Measurements from ENCODE around the gene DLG2.

DLG2 gene

GRCh38 chr11:83493917-83494316 lies 2133.2 kb downstream of the DLG2 start:
- Histone ChIP-seq H3K9me3 (ENCODE audit: control insufficient read depth, low read length) (no peaks in the 10 kb centered on the region), H3K36me3 (ENCODE audit: control insufficient read depth, insufficient read depth, low read length) (no peaks in the 10 kb centered on the region), H3K27ac (ENCODE audit: insufficient read depth, low read depth, low read length, poor library complexity, severe bottlenecking) (no peak overlapping the region), H3K27me3 (ENCODE audit: control insufficient read depth, insufficient read depth, low read length, poor library complexity, severe bottlenecking) (no peaks in the 10 kb centered on the region), H3K4me1 (ENCODE audit: control insufficient read depth, insufficient read depth, low read length) (no peaks in the 10 kb centered on the region), H3K4me3 (ENCODE audit: insufficient read depth, low read depth, low read length) (no peak overlapping the region)
- 95 to 97% methylated on average over 1 of the region's 1 CpG for WGBS, 2 experiments

GRCh38 chr11:83493034-83493433 lies 2134.1 kb downstream of the DLG2 start:
- 87 to 89% methylated on average over 1 of the region's 1 CpG for WGBS, 2 experiments
- Histone ChIP-seq H3K4me3 (ENCODE audit: insufficient read depth, low read depth, low read length) (no peak overlapping the region), H3K27ac (ENCODE audit: insufficient read depth, low read depth, low read length, poor library complexity, severe bottlenecking) (no peak overlapping the region), H3K9me3 (ENCODE audit: control insufficient read depth, low read length) (no peaks in the 10 kb centered on the region), H3K4me1 (ENCODE audit: control insufficient read depth, insufficient read depth, low read length) (no peaks in the 10 kb centered on the region), H3K36me3 (ENCODE audit: control insufficient read depth, insufficient read depth, low read length) (no peaks in the 10 kb centered on the region), H3K27me3 (ENCODE audit: control insufficient read depth, insufficient read depth, low read length, poor library complexity, severe bottlenecking) (no peaks in the 10 kb centered on the region)

- H3K36me3 ChIP-seq (ENCODE audit: control insufficient read depth, insufficient read depth, low read length) = no peaks in the 10 kb centered on the region
- H3K9me3 ChIP-seq (ENCODE audit: control insufficient read depth, low read length) = no peaks in the 10 kb centered on the region
- no peak overlapping the region for H3K4me3 ChIP-seq (ENCODE audit: insufficient read depth, low read depth, low read length)
- H3K4me1 ChIP-seq (ENCODE audit: control insufficient read depth, insufficient read depth, low read length) = peaks cover 2% of the 10 kb centered on the region
- H3K27ac ChIP-seq (ENCODE audit: insufficient read depth, low read depth, low read length, poor library complexity, severe bottlenecking) = no peak overlapping the region
- WGBS, 2 experiments = 82 to 88% methylated on average over 6 of the region's 6 CpGs
- no peaks in the 10 kb centered on the region for H3K27me3 ChIP-seq (ENCODE audit: control insufficient read depth, insufficient read depth, low read length, poor library complexity, severe bottlenecking)
These were observed 2143.3 kb downstream of the DLG2 start for GRCh38 chr11:83483808-83484207.

- no peak overlapping the region for H3K4me3 ChIP-seq (ENCODE audit: insufficient read depth, low read depth, low read length)
- no peak overlapping the region for H3K27ac ChIP-seq (ENCODE audit: insufficient read depth, low read depth, low read length, poor library complexity, severe bottlenecking)
- H3K36me3 ChIP-seq (ENCODE audit: control insufficient read depth, insufficient read depth, low read length) = no peaks in the 10 kb centered on the region
- H3K27me3 ChIP-seq (ENCODE audit: control insufficient read depth, insufficient read depth, low read length, poor library complexity, severe bottlenecking) = no peaks in the 10 kb centered on the region
- WGBS, 2 experiments = 77 to 87% methylated on average over 1 to 3 of the region's 3 CpGs
- H3K4me1 ChIP-seq (ENCODE audit: control insufficient read depth, insufficient read depth, low read length) = peaks cover 3% of the 10 kb centered on the region
- no peaks in the 10 kb centered on the region for H3K9me3 ChIP-seq (ENCODE audit: control insufficient read depth, low read length)
These were observed 2146.3 kb downstream of the DLG2 start for GRCh38 chr11:83480811-83481210.

- Histone ChIP-seq H3K4me3 (ENCODE audit: insufficient read depth, low read depth, low read length) (no peak overlapping the region), H3K9me3 (ENCODE audit: control insufficient read depth, low read length) (no peaks in the 10 kb centered on the region), H3K36me3 (ENCODE audit: control insufficient read depth, insufficient read depth, low read length) (no peaks in the 10 kb centered on the region), H3K27ac (ENCODE audit: insufficient read depth, low read depth, low read length, poor library complexity, severe bottlenecking) (no peak overlapping the region), H3K4me1 (ENCODE audit: control insufficient read depth, insufficient read depth, low read length) (peaks cover 5% of the 10 kb centered on the region), H3K27me3 (ENCODE audit: control insufficient read depth, insufficient read depth, low read length, poor library complexity, severe bottlenecking) (no peaks in the 10 kb centered on the region)
- WGBS, 2 experiments = 93 to 95% methylated on average over 7 to 8 of the region's 8 CpGs
These were observed 2146.9 kb downstream of the DLG2 start for GRCh38 chr11:83480251-83480650.

GRCh38 chr11:83477772-83478171 lies 2149.4 kb downstream of the DLG2 start:
- Histone ChIP-seq H3K4me1 (ENCODE audit: control insufficient read depth, insufficient read depth, low read length) (peaks cover 5% of the 10 kb centered on the region), H3K27ac (ENCODE audit: insufficient read depth, low read depth, low read length, poor library complexity, severe bottlenecking) (no peak overlapping the region), H3K36me3 (ENCODE audit: control insufficient read depth, insufficient read depth, low read length) (no peaks in the 10 kb centered on the region), H3K9me3 (ENCODE audit: control insufficient read depth, low read length) (no peaks in the 10 kb centered on the region), H3K4me3 (ENCODE audit: insufficient read depth, low read depth, low read length) (no peak overlapping the region), H3K27me3 (ENCODE audit: control insufficient read depth, insufficient read depth, low read length, poor library complexity, severe bottlenecking) (no peaks in the 10 kb centered on the region)

- H3K4me3 ChIP-seq (ENCODE audit: insufficient read depth, low read depth, low read length) = no peak overlapping the region
- H3K4me1 ChIP-seq (ENCODE audit: control insufficient read depth, insufficient read depth, low read length) = peaks cover 3% of the 10 kb centered on the region
- H3K27ac ChIP-seq (ENCODE audit: insufficient read depth, low read depth, low read length, poor library complexity, severe bottlenecking) = no peak overlapping the region
- no peaks in the 10 kb centered on the region for H3K27me3 ChIP-seq (ENCODE audit: control insufficient read depth, insufficient read depth, low read length, poor library complexity, severe bottlenecking)
- no peaks in the 10 kb centered on the region for H3K36me3 ChIP-seq (ENCODE audit: control insufficient read depth, insufficient read depth, low read length)
- 80 to 84% methylated on average over 3 of the region's 3 CpGs for WGBS, 2 experiments
- no peaks in the 10 kb centered on the region for H3K9me3 ChIP-seq (ENCODE audit: control insufficient read depth, low read length)
These were observed 2151.4 kb downstream of the DLG2 start for GRCh38 chr11:83475760-83476159.

GRCh38 chr11:83473743-83474142 lies 2153.4 kb downstream of the DLG2 start:
- no peaks in the 10 kb centered on the region for H3K27me3 ChIP-seq (ENCODE audit: control insufficient read depth, insufficient read depth, low read length, poor library complexity, severe bottlenecking)
- no peaks in the 10 kb centered on the region for H3K9me3 ChIP-seq (ENCODE audit: control insufficient read depth, low read length)
- H3K4me1 ChIP-seq (ENCODE audit: control insufficient read depth, insufficient read depth, low read length) = peaks cover 3% of the 10 kb centered on the region
- H3K4me3 ChIP-seq (ENCODE audit: insufficient read depth, low read depth, low read length) = no peak overlapping the region
- 90 to 94% methylated on average over 3 of the region's 3 CpGs for WGBS, 2 experiments
- no peaks in the 10 kb centered on the region for H3K36me3 ChIP-seq (ENCODE audit: control insufficient read depth, insufficient read depth, low read length)
- H3K27ac ChIP-seq (ENCODE audit: insufficient read depth, low read depth, low read length, poor library complexity, severe bottlenecking) = no peak overlapping the region

- no peaks in the 10 kb centered on the region for H3K9me3 ChIP-seq (ENCODE audit: control insufficient read depth, low read length)
- H3K27ac ChIP-seq (ENCODE audit: insufficient read depth, low read depth, low read length, poor library complexity, severe bottlenecking) = no peak overlapping the region
- no peaks in the 10 kb centered on the region for H3K27me3 ChIP-seq (ENCODE audit: control insufficient read depth, insufficient read depth, low read length, poor library complexity, severe bottlenecking)
- H3K4me3 ChIP-seq (ENCODE audit: insufficient read depth, low read depth, low read length) = no peak overlapping the region
- H3K4me1 ChIP-seq (ENCODE audit: control insufficient read depth, insufficient read depth, low read length) = peaks cover 3% of the 10 kb centered on the region
- no peaks in the 10 kb centered on the region for H3K36me3 ChIP-seq (ENCODE audit: control insufficient read depth, insufficient read depth, low read length)
These were observed 2154.3 kb downstream of the DLG2 start for GRCh38 chr11:83472806-83473205.

- 91 to 96% methylated on average over 5 of the region's 5 CpGs for WGBS, 2 experiments
- peaks cover 3% of the 10 kb centered on the region for H3K4me1 ChIP-seq (ENCODE audit: control insufficient read depth, insufficient read depth, low read length)
- H3K9me3 ChIP-seq (ENCODE audit: control insufficient read depth, low read length) = no peaks in the 10 kb centered on the region
- H3K27ac ChIP-seq (ENCODE audit: insufficient read depth, low read depth, low read length, poor library complexity, severe bottlenecking) = no peak overlapping the region
- H3K27me3 ChIP-seq (ENCODE audit: control insufficient read depth, insufficient read depth, low read length, poor library complexity, severe bottlenecking) = no peaks in the 10 kb centered on the region
- no peaks in the 10 kb centered on the region for H3K36me3 ChIP-seq (ENCODE audit: control insufficient read depth, insufficient read depth, low read length)
- no peak overlapping the region for H3K4me3 ChIP-seq (ENCODE audit: insufficient read depth, low read depth, low read length)
These were observed 2155.1 kb downstream of the DLG2 start for GRCh38 chr11:83471831-83472727.
